HEK293 (cell line): ENCODE measurements around the gene KLHL7.

ENCODE experiments used
- FEZF1 ChIP-seq: fragments of 450-650 bp; formaldehyde crosslinking; IDR thresholded peaks from 2 replicates; pipeline ENCODE4 v1.5.1; 2016; ENCODE audit warnings: missing biosample characterization, missing genetic modification characterization
- GLI2 ChIP-seq: fragments of 450-650 bp; formaldehyde crosslinking; IDR thresholded peaks from 2 replicates; pipeline ENCODE4; 2017; ENCODE audit warnings: missing biosample characterization, missing genetic modification characterization, low read depth, borderline replicate concordance
- GLIS1 ChIP-seq: fragments of 450-650 bp; formaldehyde crosslinking; IDR thresholded peaks from 2 replicates; pipeline ENCODE4 v1.5.1; 2016; ENCODE audit warnings: missing biosample characterization, missing genetic modification characterization
- PBX3 ChIP-seq: sonication (generic); formaldehyde crosslinking; IDR thresholded peaks from 2 replicates; pipeline ENCODE4 v1.8.1; 2022; ENCODE audit warnings: mild to moderate bottlenecking, moderate library complexity, missing genetic modification reagents
- RBAK ChIP-seq: fragments of 450-650 bp; formaldehyde crosslinking; IDR thresholded peaks from 2 replicates; pipeline ENCODE4 v1.5.1; 2016; ENCODE audit warnings: missing biosample characterization, missing genetic modification characterization
- REPIN1 ChIP-seq: fragments of 450-650 bp; formaldehyde crosslinking; IDR thresholded peaks from 2 replicates; pipeline ENCODE4 v1.5.1; 2017; ENCODE audit warnings: missing biosample characterization, missing genetic modification characterization, low read depth
- TCF7L2 ChIP-seq: IDR thresholded peaks from 2 replicates; pipeline ENCODE4 v1.6.1; 2011; ENCODE audit warnings: low read depth, mild to moderate bottlenecking, inconsistent platforms, low read length, moderate library complexity, borderline replicate concordance
- WT1 ChIP-seq: fragments of 450-650 bp; formaldehyde crosslinking; IDR thresholded peaks from 2 replicates; pipeline ENCODE4 v1.5.1; 2016; ENCODE audit warnings: missing biosample characterization, missing genetic modification characterization
- ZBTB11 ChIP-seq: fragments of 450-650 bp; formaldehyde crosslinking; conservative IDR thresholded peaks from 2 replicates; pipeline ENCODE4 v1.5.1; 2016; ENCODE audit warnings: low read depth, missing biosample characterization, missing genetic modification characterization
- ZBTB48 ChIP-seq: fragments of 450-650 bp; formaldehyde crosslinking; IDR thresholded peaks from 2 replicates; pipeline ENCODE4 v1.5.1; 2016; ENCODE audit warnings: missing biosample characterization, missing genetic modification characterization
- ZEB2 ChIP-seq: fragments of 450-650 bp; formaldehyde crosslinking; IDR thresholded peaks from 2 replicates; pipeline ENCODE4 v1.5.1; 2016; ENCODE audit warnings: missing biosample characterization, missing genetic modification characterization
- ZFHX2 ChIP-seq: fragments of 450-650 bp; formaldehyde crosslinking; conservative IDR thresholded peaks from 2 replicates; pipeline ENCODE4 v1.5.1; 2016; ENCODE audit warnings: missing biosample characterization, missing genetic modification characterization
- ZFP37 ChIP-seq: fragments of 450-650 bp; formaldehyde crosslinking; IDR thresholded peaks from 2 replicates; pipeline ENCODE4 v1.5.1; 2016; ENCODE audit warnings: missing biosample characterization, missing genetic modification characterization
- ZFP69B ChIP-seq: fragments of 450-650 bp; formaldehyde crosslinking; IDR thresholded peaks from 2 replicates; pipeline ENCODE4 v1.5.1; 2016; ENCODE audit warnings: missing biosample characterization, missing genetic modification characterization
- ZIC2 ChIP-seq: fragments of 450-650 bp; formaldehyde crosslinking; IDR thresholded peaks from 2 replicates; pipeline ENCODE4 v1.5.1; 2016; ENCODE audit warnings: missing biosample characterization, missing genetic modification characterization
- ZNF221 ChIP-seq: fragments of 450-650 bp; formaldehyde crosslinking; IDR thresholded peaks from 2 replicates; pipeline ENCODE4 v1.5.1; 2017; ENCODE audit warnings: missing biosample characterization, missing genetic modification characterization, borderline replicate concordance
- ZNF23 ChIP-seq: fragments of 450-650 bp; formaldehyde crosslinking; IDR thresholded peaks from 2 replicates; pipeline ENCODE4 v1.5.1; 2016; ENCODE audit warnings: missing biosample characterization, missing genetic modification characterization, borderline replicate concordance
- ZNF24 ChIP-seq: fragments of 450-650 bp; formaldehyde crosslinking; IDR thresholded peaks from 2 replicates; pipeline ENCODE4 v1.5.1; 2016; ENCODE audit warnings: missing biosample characterization, missing genetic modification characterization
- ZNF302 ChIP-seq: fragments of 450-650 bp; formaldehyde crosslinking; IDR thresholded peaks from 2 replicates; pipeline ENCODE4 v1.5.1; 2016; ENCODE audit warnings: missing biosample characterization, missing genetic modification characterization, low read depth
- ZNF324 ChIP-seq: fragments of 450-650 bp; formaldehyde crosslinking; IDR thresholded peaks from 2 replicates; pipeline ENCODE4 v1.5.1; 2016; ENCODE audit warnings: missing biosample characterization, missing genetic modification characterization
- ZNF366 ChIP-seq: fragments of 450-650 bp; formaldehyde crosslinking; conservative IDR thresholded peaks from 2 replicates; pipeline ENCODE4 v1.5.1; 2016; ENCODE audit warnings: missing biosample characterization, missing genetic modification characterization
- ZNF433 ChIP-seq: fragments of 450-650 bp; formaldehyde crosslinking; IDR thresholded peaks from 2 replicates; pipeline ENCODE4 v1.5.1; 2016; ENCODE audit warnings: missing biosample characterization, missing genetic modification characterization, low read depth
- ZNF530 ChIP-seq: fragments of 450-650 bp; formaldehyde crosslinking; IDR thresholded peaks from 2 replicates; pipeline ENCODE4 v1.5.1; 2016; ENCODE audit warnings: low read depth, missing biosample characterization, missing genetic modification characterization
- ZNF585B ChIP-seq: fragments of 450-650 bp; formaldehyde crosslinking; IDR thresholded peaks from 2 replicates; pipeline ENCODE4 v1.5.1; 2016; ENCODE audit warnings: missing biosample characterization, missing genetic modification characterization
- ZNF629 ChIP-seq: fragments of 450-650 bp; formaldehyde crosslinking; IDR thresholded peaks from 2 replicates; pipeline ENCODE4 v1.5.1; 2017; ENCODE audit warnings: missing biosample characterization, missing genetic modification characterization
- ZNF645 ChIP-seq: fragments of 450-650 bp; formaldehyde crosslinking; IDR thresholded peaks from 2 replicates; pipeline ENCODE4; 2016; ENCODE audit warnings: missing biosample characterization, missing genetic modification characterization
- ZNF76 ChIP-seq: fragments of 450-650 bp; formaldehyde crosslinking; IDR thresholded peaks from 2 replicates; pipeline ENCODE4; 2016; ENCODE audit warnings: low read depth, missing biosample characterization, missing genetic modification characterization, borderline replicate concordance
- ZNF837 ChIP-seq: fragments of 450-650 bp; formaldehyde crosslinking; IDR thresholded peaks from 2 replicates; pipeline ENCODE4 v1.5.1; 2016; ENCODE audit warnings: missing biosample characterization, missing genetic modification characterization
- ZXDB ChIP-seq: fragments of 450-650 bp; formaldehyde crosslinking; IDR thresholded peaks from 2 replicates; pipeline ENCODE4 v1.5.1; 2016; ENCODE audit warnings: missing biosample characterization, missing genetic modification characterization
- TF ChIP-seq, protein P1 (sequence below): fragments of 450-650 bp; formaldehyde crosslinking; IDR thresholded peaks from 2 replicates; pipeline ENCODE4 v1.5.1; 2016; ENCODE audit warnings: missing biosample characterization, missing genetic modification characterization
- TF ChIP-seq, protein P2 (sequence below): fragments of 450-650 bp; formaldehyde crosslinking; IDR thresholded peaks from 2 replicates; pipeline ENCODE4 v1.5.1; 2017; ENCODE audit warnings: missing biosample characterization, missing genetic modification characterization

KLHL7 gene

GRCh38 chr7:23181684-23182553 lies 76.3 kb downstream of the KLHL7 start, which contains the start of gene NUP42 (continued):
- TF ChIP-seq ZBTB11 (tag by site-specific recombination) = peak; percentile 25; the same call in 1 of the 2 replicates
- TF ChIP-seq ZNF76 (tag by site-specific recombination) = peak; percentile 62; the same call in 1 of the 2 replicates
- TF ChIP-seq ZIC2 = 0 out of 2 replicates have a peak, but pooled peaks have one; percentile 15
- no peak for TF ChIP-seq ZNF23
- 0 out of 2 replicates have a peak, but pooled peaks have one; percentile 17 for TF ChIP-seq WT1 (tag by site-specific recombination)
- no peak for TF ChIP-seq ZNF837 (tag by site-specific recombination)
- no peak for TF ChIP-seq ZNF221 (tag by site-specific recombination)
- TF ChIP-seq FEZF1 (tag by site-specific recombination) = peak; percentile 96
- TF ChIP-seq, protein P1, sequence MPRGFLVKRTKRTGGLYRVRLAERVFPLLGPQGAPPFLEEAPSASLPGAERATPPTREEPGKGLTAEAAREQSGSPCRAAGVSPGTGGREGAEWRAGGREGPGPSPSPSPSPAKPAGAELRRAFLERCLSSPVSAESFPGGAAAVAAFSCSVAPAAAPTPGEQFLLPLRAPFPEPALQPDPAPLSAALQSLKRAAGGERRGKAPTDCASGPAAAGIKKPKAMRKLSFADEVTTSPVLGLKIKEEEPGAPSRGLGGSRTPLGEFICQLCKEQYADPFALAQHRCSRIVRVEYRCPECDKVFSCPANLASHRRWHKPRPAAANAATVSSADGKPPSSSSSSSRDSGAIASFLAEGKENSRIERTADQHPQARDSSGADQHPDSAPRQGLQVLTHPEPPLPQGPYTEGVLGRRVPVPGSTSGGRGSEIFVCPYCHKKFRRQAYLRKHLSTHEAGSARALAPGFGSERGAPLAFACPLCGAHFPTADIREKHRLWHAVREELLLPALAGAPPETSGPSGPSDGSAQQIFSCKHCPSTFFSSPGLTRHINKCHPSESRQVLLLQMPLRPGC (tag by site-specific recombination) = 0 out of 2 replicates have a peak, but pooled peaks have one; percentile 58
- TF ChIP-seq TCF7L2 = no peak
- peak; percentile 95 for TF ChIP-seq ZNF629 (tag by site-specific recombination)
- peak; percentile 57; the same call in 1 of the 2 replicates for TF ChIP-seq ZNF24 (tag by site-specific recombination)
- TF ChIP-seq ZNF433 (tag by site-specific recombination) = no peak
- 0 out of 2 replicates have a peak, but pooled peaks have one; percentile 13 for TF ChIP-seq GLIS1 (tag by site-specific recombination)
- 0 out of 2 replicates have a peak, but pooled peaks have one; percentile 35 for TF ChIP-seq ZFP69B (tag by site-specific recombination)
- TF ChIP-seq ZXDB (tag by site-specific recombination) = peak; percentile 86; the same call in 1 of the 2 replicates
- no peak for TF ChIP-seq ZNF302 (tag by site-specific recombination)
- peak; percentile 83 for TF ChIP-seq ZBTB48
- TF ChIP-seq ZNF324 = no peak
- TF ChIP-seq RBAK (tag by site-specific recombination) = no peak
- no peak for TF ChIP-seq REPIN1
- peak; percentile 83 for TF ChIP-seq PBX3 (CRISPR knock-in tag)
- TF ChIP-seq, protein P2, sequence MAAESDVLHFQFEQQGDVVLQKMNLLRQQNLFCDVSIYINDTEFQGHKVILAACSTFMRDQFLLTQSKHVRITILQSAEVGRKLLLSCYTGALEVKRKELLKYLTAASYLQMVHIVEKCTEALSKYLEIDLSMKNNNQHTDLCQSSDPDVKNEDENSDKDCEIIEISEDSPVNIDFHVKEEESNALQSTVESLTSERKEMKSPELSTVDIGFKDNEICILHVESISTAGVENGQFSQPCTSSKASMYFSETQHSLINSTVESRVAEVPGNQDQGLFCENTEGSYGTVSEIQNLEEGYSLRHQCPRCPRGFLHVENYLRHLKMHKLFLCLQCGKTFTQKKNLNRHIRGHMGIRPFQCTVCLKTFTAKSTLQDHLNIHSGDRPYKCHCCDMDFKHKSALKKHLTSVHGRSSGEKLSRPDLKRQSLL (tag by site-specific recombination) = peak; percentile 73
- TF ChIP-seq ZNF645 (tag by site-specific recombination) = no peak
- no peak for TF ChIP-seq GLI2 (tag by site-specific recombination)
- TF ChIP-seq ZNF366 (tag by site-specific recombination) = peak; percentile 99
- TF ChIP-seq ZNF585B = no peak
- peak; percentile 88 for TF ChIP-seq ZEB2
- 0 out of 2 replicates have a peak, but pooled peaks have one; percentile 22 for TF ChIP-seq ZFP37 (tag by site-specific recombination)
- TF ChIP-seq ZFHX2 (tag by site-specific recombination) = peak; percentile 34; the same call in 1 of the 2 replicates
- TF ChIP-seq ZNF530 (tag by site-specific recombination) = no peak
